Small intestine (tissue), 7 donors: ENCODE results near the gene MED13. TPM values are rescaled to one million over a fixed set of nuclear protein-coding genes. Genes with fewer than 3 reads are reported as not detected.

Experiments used
- DNase-seq, 2 donors: peaks; one replicate each; pipeline versions ENCODE4 v3.0.0 to v3.0.0-alpha.2; 2013
- FAIRE-seq: peaks from 2 replicates; lab custom pipeline; 2012; peaks lifted over from hg19 to GRCh38; lab: Jason Lieb, UNC
- H3K27ac ChIP-seq, 3 donors: one replicate each; pipeline ENCODE4 v1.5.1; 2013; ENCODE audit warnings: low read length in 2 of 3, mild to moderate bottlenecking in 2 of 3, control low read depth in 1 of 3, inconsistent platforms in 1 of 3, low read depth in 1 of 3, moderate library complexity in 1 of 3
- H3K27me3 ChIP-seq, 3 donors: one replicate each; pipeline ENCODE4 v1.6.1; 2013; ENCODE audit warnings: low read length in 3 of 3, inconsistent platforms in 1 of 3; ENCODE audit not compliant: control insufficient read depth in 3 of 3, insufficient read depth in 3 of 3
- H3K36me3 ChIP-seq, 3 donors: one replicate each; pipeline ENCODE4 v1.6.1; 2013; ENCODE audit warnings: low read length in 3 of 3, inconsistent platforms in 1 of 3, low read depth in 1 of 3, mild to moderate bottlenecking in 1 of 3, moderate library complexity in 1 of 3; ENCODE audit not compliant: control insufficient read depth in 3 of 3, insufficient read depth in 2 of 3
- H3K4me1 ChIP-seq, 3 donors: one replicate each; pipeline ENCODE4 v1.6.1; 2013; ENCODE audit warnings: low read length in 2 of 3, inconsistent platforms in 1 of 3, low read depth in 1 of 3, mild to moderate bottlenecking in 1 of 3, moderate library complexity in 1 of 3; ENCODE audit not compliant: control insufficient read depth in 3 of 3, insufficient read depth in 2 of 3
- H3K4me3 ChIP-seq, 3 donors: one replicate each; pipeline ENCODE4 v1.5.1; 2013; ENCODE audit warnings: low read length in 3 of 3, control low read depth in 1 of 3, inconsistent platforms in 1 of 3, low read depth in 1 of 3, mild to moderate bottlenecking in 1 of 3, moderate library complexity in 1 of 3
- H3K9me3 ChIP-seq, 2 donors: one replicate each; pipeline ENCODE4 v1.6.1; 2013; ENCODE audit warnings: low read depth in 1 of 2, low read length in 1 of 2; ENCODE audit not compliant: control insufficient read depth in 2 of 2, insufficient read depth in 1 of 2
- whole genome bisulfite sequencing, 3 donors: extraction: QIAGEN DNeasy Blood & Tissue Kit; methylation state at CpG; one replicate each; pipeline ENCODE4 v1.1.7; 2013; 5-methylcytosine and 5-hydroxymethylcytosine counted together
- polyA plus RNA-seq, 4 donors: library from polyadenylated mRNA; stranded (reverse) in 3 of 4; unstranded in 1 of 4; fragments of 200-250 nt in 3 of 4; fragments of 120-200 nt in 1 of 4; gene quantifications; one replicate each; pipeline versions ENCODE4 v1.2.1 to v1.2.3, GENCODE V29; 2013
- donor health status: healthy with polysubstance abuse.
- donor health status: control.
- donor health status: control.
- donor health status: Bipolar disorder and iron deficiency.
- donor health status: healthy.

The MED13 gene
- polyA plus RNA-seq, 4 donors, result 7.3 to 29.8 (median 9.5) TPM

DNA sequence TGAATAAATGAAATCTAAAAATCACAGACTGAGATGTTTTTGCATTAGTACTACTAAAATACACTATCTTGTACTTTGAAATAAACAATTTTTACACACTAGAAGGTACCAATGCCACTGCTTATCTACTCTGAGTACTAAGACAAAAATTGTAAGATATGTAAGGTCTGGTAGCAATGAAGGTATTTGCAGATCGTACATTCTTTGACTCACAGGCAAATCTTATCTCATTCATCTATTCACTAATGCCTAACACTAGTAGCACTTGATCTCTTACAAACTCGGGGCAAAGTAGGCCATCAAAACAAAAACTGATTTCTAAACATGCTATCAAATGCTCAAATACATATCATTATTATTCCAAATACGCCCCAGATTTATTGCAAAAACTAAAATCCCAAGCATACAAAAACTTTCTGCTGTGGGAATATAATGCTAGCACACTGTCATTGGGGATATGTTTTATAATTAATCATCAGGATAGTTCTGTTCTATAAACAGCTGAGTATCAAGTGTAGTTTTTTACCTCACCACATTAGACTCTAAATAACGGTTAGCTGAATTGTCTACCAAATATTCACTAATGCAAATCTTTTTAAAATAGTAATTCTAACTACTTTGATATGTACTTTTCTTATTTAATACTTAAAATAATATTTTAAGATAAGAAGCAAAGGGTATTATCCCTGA, 68.0 kb downstream of the MED13 start:
- 67 to 73% (median 69%) methylated on average over 4 of the region's 4 CpGs for WGBS, 3 donors
- DNase-seq (no peak), FAIRE-seq (no peak)
- no peaks in the 10 kb centered on the region for H3K27me3 ChIP-seq
- no peaks in the 10 kb centered on the region for H3K9me3 ChIP-seq
- H3K27ac ChIP-seq, result no peak overlapping the region
- H3K4me1 ChIP-seq, result no peaks in the 10 kb centered on the region
- peaks cover 0 to 26% (median 3%) of the 10 kb centered on the region in 3 donors for H3K36me3 ChIP-seq
- H3K4me3 ChIP-seq, result no peak overlapping the region

DNA sequence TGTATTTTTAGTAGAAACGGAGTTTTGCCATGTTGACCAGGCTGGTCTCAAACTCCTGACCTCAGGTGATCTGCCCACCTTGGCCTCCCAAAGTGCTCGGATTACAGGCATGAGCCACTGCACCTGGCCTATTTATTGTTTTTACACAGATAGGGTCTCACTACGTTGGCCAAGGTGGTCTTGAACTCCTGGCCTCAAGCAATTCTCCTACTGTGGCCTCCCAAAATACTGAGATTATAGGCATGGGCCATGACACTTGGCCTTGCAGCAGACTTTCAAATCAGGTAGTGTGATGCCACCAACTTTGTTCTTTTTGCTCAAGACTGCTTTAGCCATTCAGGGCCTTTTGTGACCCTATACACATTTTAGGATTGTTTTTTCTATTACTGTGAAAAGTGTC, 75.6 kb downstream of the MED13 start:
- Histone ChIP-seq H3K4me1 (no peaks in the 10 kb centered on the region), H3K9me3 (no peaks in the 10 kb centered on the region), H3K27ac (no peak overlapping the region), H3K27me3 (no peaks in the 10 kb centered on the region), H3K4me3 (no peak overlapping the region), H3K36me3 (peaks cover 0 to 38% (median 2%) of the 10 kb centered on the region in 3 donors)
- FAIRE-seq (no peak), DNase-seq (no peak)
- 95 to 100% (median 98%) methylated on average over 3 of the region's 3 CpGs for WGBS, 3 donors

DNA sequence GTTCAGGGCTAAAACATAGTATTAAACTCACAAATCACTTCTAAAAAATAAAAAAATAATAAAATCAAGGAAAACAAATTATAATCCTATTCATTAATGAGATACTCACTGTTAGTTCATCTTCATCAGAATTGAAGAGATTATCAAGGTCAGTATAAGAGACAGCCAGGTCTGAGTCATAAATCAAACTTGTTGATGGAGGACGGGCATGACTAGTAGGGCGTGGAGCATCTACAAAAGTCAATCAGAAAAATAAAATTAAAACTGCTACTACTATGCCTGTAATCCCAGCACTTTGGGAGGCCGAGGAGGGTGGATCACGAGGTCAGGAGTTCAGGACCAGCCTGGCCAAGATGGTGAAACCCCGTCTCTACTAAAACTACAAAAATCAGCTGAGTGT, 78.2 kb downstream of the MED13 start:
- peaks cover 10 to 33% (median 11%) of the 10 kb centered on the region in 3 donors for H3K36me3 ChIP-seq
- WGBS, 3 donors, result 71 to 89% (median 86%) methylated on average over 5 of the region's 5 CpGs

DNA sequence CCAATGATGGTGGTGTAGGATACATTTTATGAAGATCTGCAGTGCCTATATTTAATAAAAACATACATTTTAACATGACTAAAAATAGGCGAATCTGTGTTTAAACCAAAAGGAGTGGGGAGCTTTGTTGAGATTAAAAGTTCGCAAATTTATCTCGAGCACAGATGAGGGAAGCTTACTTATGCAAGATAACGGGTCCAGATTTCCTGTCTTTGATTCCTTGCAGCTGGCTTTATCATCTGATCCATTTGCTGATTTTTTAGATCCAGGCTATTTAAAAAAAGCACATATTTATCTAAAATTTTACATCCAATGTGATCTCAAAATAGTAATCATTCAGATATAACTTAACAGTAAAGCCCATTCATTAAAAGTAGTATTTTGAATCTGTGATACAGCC, 80.3 kb downstream of the MED13 start:
- Histone ChIP-seq H3K4me3 (no peak overlapping the region), H3K27me3 (no peaks in the 10 kb centered on the region), H3K9me3 (no peaks in the 10 kb centered on the region), H3K4me1 (no peaks in the 10 kb centered on the region), H3K27ac (no peak overlapping the region), H3K36me3 (peaks cover 13 to 31% (median 22%) of the 10 kb centered on the region in 3 donors)
- 69 to 89% (median 83%) methylated on average over 4 of the region's 4 CpGs for WGBS, 3 donors
- DNase-seq (no peak), FAIRE-seq (no peak)

More for the DNA sequence above, 78.2 kb downstream of the MED13 start:
- Histone ChIP-seq H3K9me3 (no peaks in the 10 kb centered on the region), H3K4me3 (no peak overlapping the region), H3K4me1 (no peaks in the 10 kb centered on the region), H3K27ac (no peak overlapping the region), H3K27me3 (no peaks in the 10 kb centered on the region)
- FAIRE-seq, result no peak
- DNase-seq, result no peak

DNA sequence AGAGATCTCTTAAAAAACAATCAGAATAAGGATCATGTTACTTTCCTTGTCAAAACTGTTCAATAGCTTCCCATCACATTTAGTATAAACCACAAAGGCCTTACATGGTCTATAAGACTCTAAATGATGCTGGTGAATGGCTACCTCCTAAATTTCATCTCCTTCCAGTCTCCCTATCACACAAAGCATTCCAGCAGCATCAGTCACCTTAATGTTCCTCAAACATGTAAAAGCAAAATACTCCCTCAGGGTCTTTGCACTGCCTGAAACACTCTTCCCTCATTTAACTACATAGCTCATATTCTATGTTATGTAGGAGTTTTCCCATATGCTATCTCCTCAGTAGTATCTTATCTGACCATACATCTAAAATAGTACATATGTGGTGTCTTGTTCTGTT, 83.8 kb downstream of the MED13 start:
- FAIRE-seq, result no peak
- no peaks in the 10 kb centered on the region for H3K9me3 ChIP-seq
- H3K27ac ChIP-seq, result no peak overlapping the region
- no peak overlapping the region for H3K4me3 ChIP-seq
- H3K36me3 ChIP-seq, result peaks cover 13 to 36% (median 25%) of the 10 kb centered on the region in 3 donors
- H3K4me1 ChIP-seq, result no peaks in the 10 kb centered on the region
- no peaks in the 10 kb centered on the region for H3K27me3 ChIP-seq
- DNase-seq, result no peak

DNA sequence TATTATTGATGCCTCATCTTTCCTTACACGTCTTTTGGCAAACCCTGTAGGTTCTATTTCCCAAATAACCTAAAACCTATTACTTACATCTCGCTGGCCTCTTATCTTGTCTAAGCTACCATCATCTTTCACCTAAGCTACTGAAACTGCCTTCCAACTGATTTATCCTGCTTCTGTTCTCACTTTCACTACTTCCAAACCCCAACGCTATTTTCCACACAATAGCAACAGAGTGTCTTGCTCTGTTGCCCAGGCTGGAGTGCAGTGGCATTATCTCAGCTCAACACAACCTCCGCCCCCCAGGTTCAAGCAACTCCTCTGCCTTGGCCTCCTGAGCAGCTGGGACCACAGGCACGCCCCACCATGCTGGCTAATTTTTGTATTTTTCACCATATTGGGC, 84.5 kb downstream of the MED13 start:
- no peaks in the 10 kb centered on the region for H3K9me3 ChIP-seq
- no peaks in the 10 kb centered on the region for H3K27me3 ChIP-seq
- H3K27ac ChIP-seq, result no peak overlapping the region
- peaks cover 13 to 36% (median 25%) of the 10 kb centered on the region in 3 donors for H3K36me3 ChIP-seq
- FAIRE-seq (no peak), DNase-seq (no peak)
- H3K4me3 ChIP-seq, result no peak overlapping the region
- WGBS, 3 donors, result 95 to 97% (median 95%) methylated on average over 5 of the region's 5 CpGs
- no peaks in the 10 kb centered on the region for H3K4me1 ChIP-seq

DNA sequence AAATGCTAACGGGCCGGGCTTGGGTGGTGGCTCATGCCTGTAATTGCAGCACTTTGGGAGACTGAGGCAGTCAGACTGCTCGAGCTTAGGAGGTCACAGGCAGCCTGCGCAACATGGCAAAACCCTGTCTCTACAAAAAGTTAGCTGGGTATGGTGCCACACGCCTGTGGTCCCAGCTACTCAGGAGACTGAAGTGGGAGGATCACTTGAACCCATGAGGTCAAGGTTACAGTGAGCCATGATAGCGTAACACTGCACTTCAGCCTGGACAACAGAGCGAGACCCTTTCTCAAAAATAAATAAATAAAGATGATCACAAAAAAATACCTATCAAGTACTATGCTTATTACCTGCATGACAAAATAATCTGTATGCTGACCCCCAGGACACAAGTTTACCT, 91.0 kb downstream of the MED13 start:
- WGBS, 3 donors, result 91 to 96% (median 94%) methylated on average over 7 of the region's 7 CpGs
- DNase-seq, result no peak
- FAIRE-seq, result no peak
- peaks cover 2 to 45% (median 8%) of the 10 kb centered on the region in 3 donors for H3K36me3 ChIP-seq
- H3K27me3 ChIP-seq, result no peaks in the 10 kb centered on the region
- H3K4me1 ChIP-seq, result no peaks in the 10 kb centered on the region
- no peak overlapping the region for H3K4me3 ChIP-seq
- H3K9me3 ChIP-seq, result no peaks in the 10 kb centered on the region
- no peak overlapping the region for H3K27ac ChIP-seq

DNA sequence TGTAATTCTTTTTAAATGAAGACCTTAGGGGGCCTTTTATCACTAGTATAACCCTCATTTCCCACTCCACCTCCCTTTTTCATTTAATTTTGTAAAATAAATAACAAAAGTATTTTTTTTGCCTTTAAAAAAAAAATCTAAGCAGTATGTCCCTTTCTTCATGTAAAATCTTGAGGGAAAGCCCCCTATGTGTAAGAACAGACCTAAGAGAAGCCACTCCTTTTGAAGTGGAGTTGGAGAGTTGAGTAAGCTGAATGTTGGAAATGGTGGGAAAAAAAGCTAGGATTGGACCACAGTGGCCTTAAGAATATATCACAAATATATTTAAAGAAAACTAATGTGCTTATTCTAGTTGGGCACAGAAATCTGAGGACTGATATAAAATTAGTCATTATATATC, 92.8 kb downstream of the MED13 start:
- no peak overlapping the region for H3K4me3 ChIP-seq
- FAIRE-seq, result no peak

DNA sequence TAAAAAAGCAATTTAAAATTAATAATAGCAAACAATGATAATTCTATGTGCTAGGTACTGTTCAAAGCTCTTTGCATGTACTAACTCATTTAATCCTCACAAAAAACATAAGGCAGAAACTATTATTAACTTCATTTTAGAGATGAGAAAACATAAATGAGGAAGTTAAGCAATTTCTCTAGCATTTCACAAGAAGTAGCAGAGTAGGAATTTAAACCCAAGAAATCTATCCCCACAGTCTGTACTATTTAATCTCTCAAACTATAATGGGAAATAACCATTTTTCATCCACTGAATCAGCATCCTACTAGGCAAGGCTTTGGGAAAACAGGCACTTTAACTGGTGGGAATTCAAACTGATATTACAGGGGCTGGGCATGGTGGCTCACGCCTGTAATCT, 95.0 kb downstream of the MED13 start:
- Histone ChIP-seq H3K27ac (no peak overlapping the region), H3K27me3 (no peaks in the 10 kb centered on the region), H3K4me3 (no peak overlapping the region), H3K36me3 (peaks cover 4 to 38% (median 13%) of the 10 kb centered on the region in 3 donors), H3K4me1 (no peaks in the 10 kb centered on the region), H3K9me3 (no peaks in the 10 kb centered on the region)
- FAIRE-seq (no peak), DNase-seq (no peak)
- WGBS, 3 donors, result 89 to 93% (median 92%) methylated on average over 1 of the region's 1 CpG

More for the DNA sequence above, 92.8 kb downstream of the MED13 start:
- Histone ChIP-seq H3K9me3 (no peaks in the 10 kb centered on the region), H3K27ac (no peak overlapping the region), H3K4me1 (no peaks in the 10 kb centered on the region), H3K36me3 (peaks cover 2 to 45% (median 8%) of the 10 kb centered on the region in 3 donors), H3K27me3 (no peaks in the 10 kb centered on the region)
- DNase-seq, result no peak
